ENCODE measurements around the gene TRIM44.
"Not testable (repeated sequence)": the region's sequence is repeated elsewhere in the genome, so short reads cannot be mapped to it uniquely, and the experiment has no call there.

TRIM44 gene

DNA sequence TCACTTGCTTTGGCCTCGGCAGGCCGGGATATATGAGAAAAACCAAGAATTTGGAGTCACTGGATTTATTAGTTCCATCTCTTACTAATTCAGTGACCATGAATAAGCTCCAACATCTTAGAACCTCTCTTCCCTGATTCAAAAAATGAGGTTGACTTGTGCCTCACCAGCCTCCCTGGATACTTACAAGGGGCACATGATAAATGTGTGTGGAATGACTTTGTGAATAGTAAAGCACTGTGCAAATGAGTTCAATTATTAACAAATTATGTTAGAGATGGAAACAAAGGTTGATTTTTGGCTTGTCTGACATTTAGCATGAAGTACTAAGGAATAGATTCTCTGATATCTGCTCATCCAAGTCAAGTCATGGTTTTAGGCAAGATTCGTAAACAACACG lies 104.1 kb downstream of the TRIM44 start:
- Histone ChIP-seq H3K4me3 (ENCODE audit: low read depth, low read length) (no peak overlapping the region), H3K27me3 (ENCODE audit: control insufficient read depth, insufficient read depth, low read length) (no peaks in the 10 kb centered on the region), H3K4me2 (ENCODE audit: low read length) (no peak overlapping the region), H3K27ac (no peak overlapping the region), H3K36me3 (ENCODE audit: control insufficient read depth, insufficient read depth, low read length) (no peaks in the 10 kb centered on the region), H3K4me1 (peaks cover 12% of the 10 kb centered on the region), H3K9ac (no peak overlapping the region), H2AFZ (no peak overlapping the region), H3K9me3 (ENCODE audit: control insufficient read depth, low read length) (no peaks in the 10 kb centered on the region), H3K79me2 (peaks cover 4% of the 10 kb centered on the region)
- TF ChIP-seq, protein P1, sequence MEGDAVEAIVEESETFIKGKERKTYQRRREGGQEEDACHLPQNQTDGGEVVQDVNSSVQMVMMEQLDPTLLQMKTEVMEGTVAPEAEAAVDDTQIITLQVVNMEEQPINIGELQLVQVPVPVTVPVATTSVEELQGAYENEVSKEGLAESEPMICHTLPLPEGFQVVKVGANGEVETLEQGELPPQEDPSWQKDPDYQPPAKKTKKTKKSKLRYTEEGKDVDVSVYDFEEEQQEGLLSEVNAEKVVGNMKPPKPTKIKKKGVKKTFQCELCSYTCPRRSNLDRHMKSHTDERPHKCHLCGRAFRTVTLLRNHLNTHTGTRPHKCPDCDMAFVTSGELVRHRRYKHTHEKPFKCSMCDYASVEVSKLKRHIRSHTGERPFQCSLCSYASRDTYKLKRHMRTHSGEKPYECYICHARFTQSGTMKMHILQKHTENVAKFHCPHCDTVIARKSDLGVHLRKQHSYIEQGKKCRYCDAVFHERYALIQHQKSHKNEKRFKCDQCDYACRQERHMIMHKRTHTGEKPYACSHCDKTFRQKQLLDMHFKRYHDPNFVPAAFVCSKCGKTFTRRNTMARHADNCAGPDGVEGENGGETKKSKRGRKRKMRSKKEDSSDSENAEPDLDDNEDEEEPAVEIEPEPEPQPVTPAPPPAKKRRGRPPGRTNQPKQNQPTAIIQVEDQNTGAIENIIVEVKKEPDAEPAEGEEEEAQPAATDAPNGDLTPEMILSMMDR (IDR thresholded peaks at IDR 0.05) = no peak

DNA sequence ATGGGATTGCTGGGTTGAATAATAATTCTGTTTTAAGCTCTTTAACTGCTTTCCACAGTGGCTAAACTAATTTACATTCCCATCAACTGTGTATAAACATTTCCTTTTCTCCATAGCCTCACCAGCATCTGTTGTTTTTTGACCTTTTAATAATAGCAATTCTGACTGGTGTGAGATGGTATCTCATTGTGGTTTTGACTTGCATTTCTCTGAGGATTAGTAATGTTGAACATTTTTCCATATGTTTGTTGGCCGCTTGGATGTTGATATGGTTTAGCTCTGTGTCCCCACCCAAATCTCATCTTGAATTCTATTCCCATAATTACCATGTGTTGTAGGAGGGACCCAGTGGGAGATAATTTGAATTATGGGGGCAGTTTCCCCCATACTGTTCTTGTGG lies 107.8 kb downstream of the TRIM44 start:
- H3K4me3 ChIP-seq (ENCODE audit: low read depth, low read length); H3K27me3 ChIP-seq (ENCODE audit: control insufficient read depth, insufficient read depth, low read length); H3K36me3 ChIP-seq (ENCODE audit: control insufficient read depth, insufficient read depth, low read length); H3K27ac ChIP-seq; H3K9ac ChIP-seq; H3K4me1 ChIP-seq; H3K9me3 ChIP-seq (ENCODE audit: control insufficient read depth, low read length); H3K79me2 ChIP-seq; H3K4me2 ChIP-seq (ENCODE audit: low read length); H2AFZ ChIP-seq: not testable (repeated sequence)

- Histone ChIP-seq H3K27me3 (ENCODE audit: control insufficient read depth, insufficient read depth, low read length) (no peaks in the 10 kb centered on the region), H2AFZ (no peak overlapping the region), H3K4me2 (ENCODE audit: low read length) (no peak overlapping the region), H3K27ac (no peak overlapping the region), H3K4me1 (no peaks in the 10 kb centered on the region), H3K36me3 (ENCODE audit: control insufficient read depth, insufficient read depth, low read length) (no peaks in the 10 kb centered on the region), H3K79me2 (peaks cover 6% of the 10 kb centered on the region), H3K9ac (no peak overlapping the region), H3K4me3 (ENCODE audit: low read depth, low read length) (no peak overlapping the region), H3K9me3 (ENCODE audit: control insufficient read depth, low read length) (no peaks in the 10 kb centered on the region)
- TF ChIP-seq, protein P1 (IDR thresholded peaks at IDR 0.05) = no peak
Observed at GRCh38 chr11:35771722-35772121, 109.1 kb downstream of the TRIM44 start.

DNA sequence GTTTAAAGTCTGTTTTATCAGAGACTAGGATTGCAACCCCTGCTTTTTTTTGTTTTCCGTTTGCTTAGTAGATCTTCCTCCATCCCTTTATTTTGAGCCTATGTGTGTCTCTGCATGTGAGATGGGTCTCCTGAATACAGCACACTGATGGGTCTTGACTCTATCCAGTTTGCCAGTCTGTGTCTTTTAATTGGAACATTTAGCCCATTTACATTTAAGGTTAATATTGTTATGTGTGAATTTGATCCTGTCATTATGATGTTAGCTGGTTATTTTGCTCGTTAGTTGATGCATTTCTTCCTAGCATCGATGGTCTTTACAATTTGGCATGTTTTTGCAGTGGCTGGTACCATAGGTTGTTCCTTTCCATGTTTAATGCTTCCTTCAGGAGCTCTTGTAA lies 114.7 kb downstream of the TRIM44 start:
- not testable (repeated sequence) for H3K4me3 ChIP-seq (ENCODE audit: low read depth, low read length); H3K4me2 ChIP-seq (ENCODE audit: low read length); H3K36me3 ChIP-seq (ENCODE audit: control insufficient read depth, insufficient read depth, low read length); H3K9ac ChIP-seq; H3K27me3 ChIP-seq (ENCODE audit: control insufficient read depth, insufficient read depth, low read length); H3K79me2 ChIP-seq; H3K9me3 ChIP-seq (ENCODE audit: control insufficient read depth, low read length); H2AFZ ChIP-seq; H3K27ac ChIP-seq; H3K4me1 ChIP-seq

- not testable (repeated sequence) for H3K9ac ChIP-seq, H3K27ac ChIP-seq, H3K4me1 ChIP-seq
Observed at GRCh38 chr11:35778943-35779342, 116.4 kb downstream of the TRIM44 start.

DNA sequence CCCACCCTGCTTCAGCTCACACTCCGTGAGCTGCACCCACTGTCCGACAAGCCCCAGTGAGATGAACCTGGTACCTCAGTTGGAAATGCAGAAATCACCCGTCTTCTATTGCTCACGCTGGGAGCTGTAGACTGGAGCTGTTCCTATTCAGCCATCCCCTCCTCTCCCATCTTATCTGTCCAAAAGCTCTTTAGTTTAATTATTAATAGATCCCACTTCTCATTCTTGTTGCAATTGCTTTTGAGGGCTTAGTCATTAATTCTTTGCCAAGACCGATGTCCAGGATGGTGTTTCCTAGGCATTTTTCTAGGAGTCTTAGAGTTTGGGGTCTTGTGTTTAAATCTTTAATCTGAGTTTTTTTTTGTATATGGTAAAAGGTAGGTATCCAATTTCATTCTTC lies 116.8 kb downstream of the TRIM44 start:
- Histone ChIP-seq H3K27ac (no peak overlapping the region), H2AFZ (no peak overlapping the region), H3K79me2 (no peaks in the 10 kb centered on the region), H3K9ac (no peak overlapping the region), H3K4me1 (no peaks in the 10 kb centered on the region), H3K36me3 (ENCODE audit: control insufficient read depth, insufficient read depth, low read length) (no peaks in the 10 kb centered on the region), H3K27me3 (ENCODE audit: control insufficient read depth, insufficient read depth, low read length) (no peaks in the 10 kb centered on the region), H3K9me3 (ENCODE audit: control insufficient read depth, low read length) (no peaks in the 10 kb centered on the region), H3K4me3 (ENCODE audit: low read depth, low read length) (no peak overlapping the region), H3K4me2 (ENCODE audit: low read length) (no peak overlapping the region)
- TF ChIP-seq, protein P1 (IDR thresholded peaks at IDR 0.05) = no peak

More at GRCh38 chr11:35778943-35779342, 116.4 kb downstream of the TRIM44 start:
- not testable (repeated sequence) for H3K79me2 ChIP-seq; H3K27me3 ChIP-seq (ENCODE audit: control insufficient read depth, insufficient read depth, low read length); H3K36me3 ChIP-seq (ENCODE audit: control insufficient read depth, insufficient read depth, low read length); H3K9me3 ChIP-seq (ENCODE audit: control insufficient read depth, low read length); H3K4me2 ChIP-seq (ENCODE audit: low read length); H3K4me3 ChIP-seq (ENCODE audit: low read depth, low read length); H2AFZ ChIP-seq
